ENCODE data around the gene TIMM17A.

Gene TIMM17A

DNA sequence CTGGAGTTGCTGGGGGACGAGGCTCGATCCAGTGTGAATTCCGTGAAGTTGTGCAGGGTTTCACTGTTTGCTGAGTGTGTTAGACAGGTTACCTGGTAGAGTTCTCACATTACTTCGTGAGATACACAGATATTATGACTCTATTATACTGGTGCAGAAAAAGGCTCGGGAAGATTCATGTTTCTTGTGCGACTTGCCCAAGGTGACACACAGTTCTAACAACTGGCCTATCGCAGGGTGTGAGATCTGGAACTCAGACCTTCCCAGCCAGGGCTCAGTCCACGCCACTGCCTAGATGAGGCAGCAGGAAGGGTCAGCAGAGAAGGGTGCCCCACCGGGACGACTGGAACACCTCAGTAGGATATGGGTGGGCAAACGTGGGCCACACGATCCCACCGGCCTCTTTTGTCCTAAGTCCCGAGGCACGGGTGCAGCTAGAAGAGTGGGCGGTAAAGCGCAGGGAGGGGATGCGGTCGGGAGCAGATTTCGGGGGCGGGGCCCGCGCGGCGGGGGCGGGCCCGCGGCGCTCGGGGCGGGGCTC lies 26.8 kb downstream of the TIMM17A start:
- H3K27ac ChIP-seq (ENCODE audit: low read depth in 2 of 2, low read length in 2 of 2) = peak overlapping the region; percentile 87 to 94
- no peaks in the 10 kb centered on the region for H3K9me3 ChIP-seq (ENCODE audit: control insufficient read depth in 2 of 2, low read length in 2 of 2)
- H3K4me1 ChIP-seq (ENCODE audit: control insufficient read depth in 2 of 2, insufficient read depth in 2 of 2, low read length in 2 of 2) = peaks cover 12 to 19% of the 10 kb centered on the region in 2 donors
- peak overlapping the region; percentile 44 to 73 for H3K9ac ChIP-seq (ENCODE audit: low read depth in 1 of 2, low read length in 2 of 2)
- H3K4me3 ChIP-seq (ENCODE audit: low read length in 2 of 2) = peak overlapping the region; percentile 76 to 85
- H3K27me3 ChIP-seq (ENCODE audit: control insufficient read depth in 2 of 2, insufficient read depth in 2 of 2, low read length in 2 of 2) = no peaks in the 10 kb centered on the region
- H3K36me3 ChIP-seq (ENCODE audit: control insufficient read depth in 2 of 2, insufficient read depth in 2 of 2, low read length in 2 of 2) = no peaks in the 10 kb centered on the region

DNA sequence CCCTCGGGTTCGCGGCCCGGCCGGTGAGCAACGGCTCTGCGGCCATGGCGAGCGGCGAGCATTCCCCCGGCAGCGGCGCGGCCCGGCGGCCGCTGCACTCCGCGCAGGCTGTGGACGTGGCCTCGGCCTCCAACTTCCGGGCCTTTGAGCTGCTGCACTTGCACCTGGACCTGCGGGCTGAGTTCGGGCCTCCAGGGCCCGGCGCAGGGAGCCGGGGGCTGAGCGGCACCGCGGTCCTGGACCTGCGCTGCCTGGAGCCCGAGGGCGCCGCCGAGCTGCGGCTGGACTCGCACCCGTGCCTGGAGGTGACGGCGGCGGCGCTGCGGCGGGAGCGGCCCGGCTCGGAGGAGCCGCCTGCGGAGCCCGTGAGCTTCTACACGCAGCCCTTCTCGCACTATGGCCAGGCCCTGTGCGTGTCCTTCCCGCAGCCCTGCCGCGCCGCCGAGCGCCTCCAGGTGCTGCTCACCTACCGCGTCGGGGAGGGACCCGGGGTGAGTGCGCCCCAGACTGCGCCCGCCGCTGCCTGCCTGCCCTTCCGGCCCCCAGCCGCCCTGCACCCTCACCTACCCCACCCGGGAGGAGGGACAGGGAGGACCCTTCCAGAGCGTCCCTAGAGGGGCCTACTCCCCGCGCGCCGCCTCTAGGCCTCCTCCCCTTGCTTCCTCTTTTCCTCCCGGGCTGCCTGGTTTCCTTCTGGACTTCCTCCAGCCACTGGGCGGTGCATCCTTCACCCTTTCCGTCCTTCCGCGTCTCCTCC lies 27.5 kb downstream of the TIMM17A start, which contains the start of gene RNPEP:
TSS of gene RNPEP (plus strand) at position 26 of the 757 bp plus-strand sequence. CDS start at position 45, 19 bp downstream.
- no peaks in the 10 kb centered on the region for H3K36me3 ChIP-seq (ENCODE audit: control insufficient read depth in 2 of 2, insufficient read depth in 2 of 2, low read length in 2 of 2)
- H3K27ac ChIP-seq (ENCODE audit: low read depth in 2 of 2, low read length in 2 of 2) = peak within 1 kb of the TSS; percentile 87 to 94
- H3K27me3 ChIP-seq (ENCODE audit: control insufficient read depth in 2 of 2, insufficient read depth in 2 of 2, low read length in 2 of 2) = no peaks in the 10 kb centered on the region
- H3K9me3 ChIP-seq (ENCODE audit: control insufficient read depth in 2 of 2, low read length in 2 of 2) = no peaks in the 10 kb centered on the region
- peaks cover 12 to 19% of the 10 kb centered on the region in 2 donors for H3K4me1 ChIP-seq (ENCODE audit: control insufficient read depth in 2 of 2, insufficient read depth in 2 of 2, low read length in 2 of 2)
- peak within 1 kb of the TSS; percentile 73 to 84 for H3K9ac ChIP-seq (ENCODE audit: low read depth in 1 of 2, low read length in 2 of 2)
- peak within 1 kb of the TSS; percentile 85 to 91 for H3K4me3 ChIP-seq (ENCODE audit: low read length in 2 of 2)

DNA sequence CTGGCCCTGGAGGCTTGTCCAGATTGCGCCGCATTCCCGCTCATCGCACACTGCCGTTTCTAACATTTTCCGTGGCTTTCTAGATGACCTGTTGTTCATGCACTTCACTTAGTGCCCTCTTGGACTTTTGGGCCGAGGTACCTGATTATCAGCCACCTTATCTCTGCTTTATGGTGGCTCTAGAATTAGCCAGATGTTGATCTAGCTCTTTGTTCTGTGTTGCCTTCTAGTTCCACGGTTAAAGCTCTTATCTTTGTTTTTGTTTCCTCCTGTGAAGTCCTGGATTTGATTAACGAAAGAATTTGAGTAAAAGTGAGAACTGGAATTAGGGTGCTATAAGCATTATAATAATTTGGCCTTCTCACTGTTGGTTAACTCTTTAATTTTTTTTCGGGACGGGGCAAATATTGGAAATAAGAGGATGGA lies 28.1 kb downstream of the TIMM17A start:
- H3K4me1 ChIP-seq (ENCODE audit: control insufficient read depth in 2 of 2, insufficient read depth in 2 of 2, low read length in 2 of 2) = peaks cover 12 to 19% of the 10 kb centered on the region in 2 donors
- peak overlapping the region; percentile 73 to 84 for H3K9ac ChIP-seq (ENCODE audit: low read depth in 1 of 2, low read length in 2 of 2)
- peak overlapping the region; percentile 87 to 94 for H3K27ac ChIP-seq (ENCODE audit: low read depth in 2 of 2, low read length in 2 of 2)
- H3K27me3 ChIP-seq (ENCODE audit: control insufficient read depth in 2 of 2, insufficient read depth in 2 of 2, low read length in 2 of 2) = no peaks in the 10 kb centered on the region
- H3K36me3 ChIP-seq (ENCODE audit: control insufficient read depth in 2 of 2, insufficient read depth in 2 of 2, low read length in 2 of 2) = peaks cover 0 to 1% of the 10 kb centered on the region in 2 donors
- peak overlapping the region; percentile 85 to 91 for H3K4me3 ChIP-seq (ENCODE audit: low read length in 2 of 2)
- H3K9me3 ChIP-seq (ENCODE audit: control insufficient read depth in 2 of 2, low read length in 2 of 2) = no peaks in the 10 kb centered on the region

DNA sequence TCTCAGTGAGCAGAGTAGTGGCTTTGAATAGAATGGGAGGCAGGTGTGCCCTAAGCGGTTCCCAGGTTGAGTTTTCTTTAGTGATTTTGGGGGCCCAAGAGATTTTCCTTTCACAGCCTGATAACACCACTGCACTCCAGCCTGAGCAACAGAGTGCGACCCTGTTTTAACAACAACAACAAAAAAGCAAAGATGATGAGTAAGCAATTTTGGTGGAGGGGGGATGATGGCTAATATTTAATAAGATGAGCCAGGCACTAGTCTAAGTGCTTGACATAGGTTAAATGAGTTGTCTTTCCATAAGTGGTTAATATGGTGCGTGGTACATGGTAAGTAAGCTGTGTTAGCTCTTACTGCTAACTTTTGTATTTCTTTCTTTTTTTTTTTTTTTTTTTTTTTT lies 29.1 kb downstream of the TIMM17A start:
- Histone ChIP-seq H3K27me3 (ENCODE audit: control insufficient read depth in 2 of 2, insufficient read depth in 2 of 2, low read length in 2 of 2) (no peaks in the 10 kb centered on the region), H3K4me1 (ENCODE audit: control insufficient read depth in 2 of 2, insufficient read depth in 2 of 2, low read length in 2 of 2) (peaks cover 12 to 19% of the 10 kb centered on the region in 2 donors), H3K4me3 (ENCODE audit: low read length in 2 of 2) (peak overlapping the region in 1 of 2 donors; percentile 91), H3K27ac (ENCODE audit: low read depth in 2 of 2, low read length in 2 of 2) (no peak overlapping the region), H3K9ac (ENCODE audit: low read depth in 1 of 2, low read length in 2 of 2) (peak overlapping the region in 1 of 2 donors; percentile 20), H3K36me3 (ENCODE audit: control insufficient read depth in 2 of 2, insufficient read depth in 2 of 2, low read length in 2 of 2) (peaks cover 8 to 11% of the 10 kb centered on the region in 2 donors), H3K9me3 (ENCODE audit: control insufficient read depth in 2 of 2, low read length in 2 of 2) (no peaks in the 10 kb centered on the region)

DNA sequence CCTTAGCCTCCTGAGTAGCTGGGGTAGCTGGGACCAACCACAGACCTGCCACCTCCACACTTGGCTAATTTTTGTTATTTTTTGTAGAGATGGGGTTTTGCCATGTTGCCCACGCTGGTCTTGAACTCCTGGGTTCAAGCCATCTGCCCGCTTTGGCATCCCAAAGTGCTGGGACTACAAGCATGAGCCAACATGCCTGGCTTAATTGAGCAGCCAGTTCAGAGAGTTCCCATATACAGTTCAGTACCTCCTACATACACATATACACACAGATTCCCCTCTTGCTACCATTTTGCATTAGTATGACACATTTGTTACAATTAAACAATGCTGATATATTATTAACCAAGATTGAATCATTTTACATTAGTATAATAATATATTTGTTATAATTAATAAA lies 30.1 kb downstream of the TIMM17A start:
- Histone ChIP-seq H3K27me3 (ENCODE audit: control insufficient read depth in 2 of 2, insufficient read depth in 2 of 2, low read length in 2 of 2) (no peaks in the 10 kb centered on the region), H3K4me1 (ENCODE audit: control insufficient read depth in 2 of 2, insufficient read depth in 2 of 2, low read length in 2 of 2) (peaks cover 12 to 19% of the 10 kb centered on the region in 2 donors), H3K36me3 (ENCODE audit: control insufficient read depth in 2 of 2, insufficient read depth in 2 of 2, low read length in 2 of 2) (peaks cover 16 to 20% of the 10 kb centered on the region in 2 donors), H3K9ac (ENCODE audit: low read depth in 1 of 2, low read length in 2 of 2) (no peak overlapping the region), H3K27ac (ENCODE audit: low read depth in 2 of 2, low read length in 2 of 2) (no peak overlapping the region), H3K4me3 (ENCODE audit: low read length in 2 of 2) (no peak overlapping the region), H3K9me3 (ENCODE audit: control insufficient read depth in 2 of 2, low read length in 2 of 2) (no peaks in the 10 kb centered on the region)

DNA sequence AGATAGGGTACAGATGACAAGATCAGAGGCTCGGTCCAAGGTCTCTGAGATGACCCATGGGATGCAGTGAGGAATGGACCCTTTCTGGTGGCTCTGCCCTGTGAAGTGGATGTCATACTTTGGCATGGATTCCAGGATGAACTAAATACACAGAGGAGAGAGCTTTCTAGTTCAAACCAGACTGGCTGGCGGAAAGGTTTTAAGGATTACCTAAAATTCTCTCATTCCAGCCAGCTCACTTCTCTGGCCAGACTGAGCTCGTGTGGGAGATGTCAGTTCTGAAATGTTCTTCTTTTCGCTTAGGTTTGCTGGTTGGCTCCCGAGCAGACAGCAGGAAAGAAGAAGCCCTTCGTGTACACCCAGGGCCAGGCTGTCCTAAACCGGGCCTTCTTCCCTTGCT lies 33.3 kb downstream of the TIMM17A start:
- H3K27me3 ChIP-seq (ENCODE audit: control insufficient read depth in 2 of 2, insufficient read depth in 2 of 2, low read length in 2 of 2) = no peaks in the 10 kb centered on the region
- no peak overlapping the region for H3K4me3 ChIP-seq (ENCODE audit: low read length in 2 of 2)
- no peaks in the 10 kb centered on the region for H3K9me3 ChIP-seq (ENCODE audit: control insufficient read depth in 2 of 2, low read length in 2 of 2)
- H3K9ac ChIP-seq (ENCODE audit: low read depth in 1 of 2, low read length in 2 of 2) = no peak overlapping the region
- H3K27ac ChIP-seq (ENCODE audit: low read depth in 2 of 2, low read length in 2 of 2) = no peak overlapping the region
- peaks cover 42 to 44% of the 10 kb centered on the region in 2 donors for H3K36me3 ChIP-seq (ENCODE audit: control insufficient read depth in 2 of 2, insufficient read depth in 2 of 2, low read length in 2 of 2)
- H3K4me1 ChIP-seq (ENCODE audit: control insufficient read depth in 2 of 2, insufficient read depth in 2 of 2, low read length in 2 of 2) = peaks cover 6 to 7% of the 10 kb centered on the region in 2 donors

DNA sequence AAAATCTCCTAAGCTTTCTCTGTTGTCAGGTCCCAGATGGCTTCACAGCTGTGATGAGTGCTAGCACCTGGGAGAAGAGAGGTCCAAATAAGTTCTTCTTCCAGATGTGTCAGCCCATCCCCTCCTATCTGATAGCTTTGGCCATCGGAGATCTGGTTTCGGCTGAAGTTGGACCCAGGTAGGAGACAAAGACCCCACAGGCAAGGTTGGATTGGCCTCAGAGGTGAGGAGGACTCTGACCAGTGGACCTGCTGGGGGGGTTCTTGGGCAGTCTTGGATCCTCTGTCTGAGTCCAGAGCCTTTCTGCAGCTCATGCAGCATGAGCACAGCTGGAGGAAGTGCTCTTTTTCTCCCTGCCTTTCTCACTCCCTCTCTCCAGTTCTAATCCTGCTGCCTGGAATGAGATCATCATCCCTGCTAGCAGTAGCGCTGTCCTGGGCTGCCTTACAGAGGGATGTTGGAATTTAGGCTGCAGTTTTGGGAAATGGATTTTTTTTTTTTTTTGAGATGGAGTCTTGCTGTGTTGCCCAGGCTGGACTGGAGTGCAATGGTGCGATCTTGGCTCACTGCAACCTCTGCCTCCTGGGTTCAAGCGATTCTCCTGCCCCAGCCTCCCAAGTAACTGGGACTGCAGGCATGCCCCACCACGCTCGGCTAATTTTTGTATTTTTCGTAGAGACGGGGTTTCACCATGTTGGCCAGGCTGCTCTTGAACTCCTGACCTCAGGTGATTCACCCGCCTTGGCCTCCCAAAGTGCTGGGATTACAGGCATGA lies 34.2 kb downstream of the TIMM17A start:
- peaks cover 50 to 52% of the 10 kb centered on the region in 2 donors for H3K36me3 ChIP-seq (ENCODE audit: control insufficient read depth in 2 of 2, insufficient read depth in 2 of 2, low read length in 2 of 2)
- H3K27me3 ChIP-seq (ENCODE audit: control insufficient read depth in 2 of 2, insufficient read depth in 2 of 2, low read length in 2 of 2) = no peaks in the 10 kb centered on the region
- no peak overlapping the region for H3K4me3 ChIP-seq (ENCODE audit: low read length in 2 of 2)
- H3K9me3 ChIP-seq (ENCODE audit: control insufficient read depth in 2 of 2, low read length in 2 of 2) = no peaks in the 10 kb centered on the region
- no peaks in the 10 kb centered on the region for H3K4me1 ChIP-seq (ENCODE audit: control insufficient read depth in 2 of 2, insufficient read depth in 2 of 2, low read length in 2 of 2)
- H3K9ac ChIP-seq (ENCODE audit: low read depth in 1 of 2, low read length in 2 of 2) = no peak overlapping the region
- H3K27ac ChIP-seq (ENCODE audit: low read depth in 2 of 2, low read length in 2 of 2) = no peak overlapping the region

DNA sequence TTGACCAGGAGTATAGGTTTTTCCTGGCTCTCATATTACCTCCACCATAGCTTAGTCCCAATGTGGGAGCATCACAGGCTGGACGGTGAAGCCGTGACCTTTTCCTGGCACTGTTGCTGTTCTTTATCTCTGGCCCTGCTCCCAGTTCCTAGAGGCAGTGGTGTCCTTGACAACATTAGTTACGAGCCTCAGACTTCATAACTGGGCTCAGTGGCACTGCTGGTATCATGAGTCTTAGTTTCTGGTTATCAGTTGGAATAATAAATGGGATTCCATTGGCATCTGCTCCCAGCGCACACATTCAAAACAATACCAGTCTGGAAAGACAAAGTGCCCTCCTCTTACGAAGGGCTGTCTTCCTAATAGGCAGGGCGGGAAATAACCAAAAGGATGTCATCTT lies 35.1 kb downstream of the TIMM17A start:
- H3K4me3 ChIP-seq (ENCODE audit: low read length in 2 of 2) = no peak overlapping the region
- H3K27ac ChIP-seq (ENCODE audit: low read depth in 2 of 2, low read length in 2 of 2) = no peak overlapping the region

DNA sequence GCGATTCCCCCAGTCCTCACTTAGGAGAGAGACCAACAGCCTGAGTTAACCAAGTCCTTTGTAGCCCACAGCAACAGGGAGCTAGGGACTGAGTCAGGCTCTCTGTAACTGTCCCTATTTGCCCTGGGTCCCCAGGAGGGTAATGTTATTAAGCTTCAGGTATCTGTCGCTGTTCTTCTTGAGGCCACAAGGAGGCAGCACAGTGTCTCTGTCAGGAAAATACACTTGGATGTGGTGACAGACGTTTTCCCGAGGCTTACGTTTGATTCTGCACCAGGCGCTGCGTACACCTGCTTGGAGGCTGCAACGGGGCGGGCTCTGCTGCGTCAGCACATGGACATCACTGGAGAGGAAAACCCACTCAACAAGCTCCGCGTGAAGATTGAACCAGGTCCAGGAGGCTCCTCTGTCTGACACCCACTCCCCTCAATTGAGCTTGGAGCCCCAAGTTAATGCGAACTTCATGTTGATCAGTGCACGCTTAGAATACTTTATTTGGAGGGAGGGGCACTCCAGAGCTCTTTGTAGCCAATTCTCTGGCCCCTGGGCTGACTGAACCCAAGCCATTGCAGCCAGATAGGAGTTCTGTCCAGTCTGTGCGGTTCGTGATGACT lies 44.4 kb downstream of the TIMM17A start:
- Histone ChIP-seq H3K4me1 (ENCODE audit: control insufficient read depth in 2 of 2, insufficient read depth in 2 of 2, low read length in 2 of 2) (no peaks in the 10 kb centered on the region), H3K9ac (ENCODE audit: low read depth in 1 of 2, low read length in 2 of 2) (no peak overlapping the region), H3K27ac (ENCODE audit: low read depth in 2 of 2, low read length in 2 of 2) (no peak overlapping the region), H3K36me3 (ENCODE audit: control insufficient read depth in 2 of 2, insufficient read depth in 2 of 2, low read length in 2 of 2) (peaks cover 72 to 81% of the 10 kb centered on the region in 2 donors), H3K4me3 (ENCODE audit: low read length in 2 of 2) (no peak overlapping the region), H3K9me3 (ENCODE audit: control insufficient read depth in 2 of 2, low read length in 2 of 2) (no peaks in the 10 kb centered on the region), H3K27me3 (ENCODE audit: control insufficient read depth in 2 of 2, insufficient read depth in 2 of 2, low read length in 2 of 2) (no peaks in the 10 kb centered on the region)

More for the DNA sequence above, 35.1 kb downstream of the TIMM17A start:
- no peak overlapping the region for H3K9ac ChIP-seq (ENCODE audit: low read depth in 1 of 2, low read length in 2 of 2)
- no peaks in the 10 kb centered on the region for H3K27me3 ChIP-seq (ENCODE audit: control insufficient read depth in 2 of 2, insufficient read depth in 2 of 2, low read length in 2 of 2)
- H3K4me1 ChIP-seq (ENCODE audit: control insufficient read depth in 2 of 2, insufficient read depth in 2 of 2, low read length in 2 of 2) = no peaks in the 10 kb centered on the region
- peaks cover 55 to 60% of the 10 kb centered on the region in 2 donors for H3K36me3 ChIP-seq (ENCODE audit: control insufficient read depth in 2 of 2, insufficient read depth in 2 of 2, low read length in 2 of 2)
- no peaks in the 10 kb centered on the region for H3K9me3 ChIP-seq (ENCODE audit: control insufficient read depth in 2 of 2, low read length in 2 of 2)
